ENCODE measurements around the gene TRAPPC2. TPM values are rescaled to one million over a fixed set of nuclear protein-coding genes. Genes with fewer than 3 reads are reported as not detected.

Gene TRAPPC2
- total RNA-seq, 1 experiment from 2014 or later, result 10.2 TPM

GRCh38 chrX:13669246-13669737 is 65.1 kb downstream of the TRAPPC2 start (continued):
- TF ChIP-seq, protein P1, sequence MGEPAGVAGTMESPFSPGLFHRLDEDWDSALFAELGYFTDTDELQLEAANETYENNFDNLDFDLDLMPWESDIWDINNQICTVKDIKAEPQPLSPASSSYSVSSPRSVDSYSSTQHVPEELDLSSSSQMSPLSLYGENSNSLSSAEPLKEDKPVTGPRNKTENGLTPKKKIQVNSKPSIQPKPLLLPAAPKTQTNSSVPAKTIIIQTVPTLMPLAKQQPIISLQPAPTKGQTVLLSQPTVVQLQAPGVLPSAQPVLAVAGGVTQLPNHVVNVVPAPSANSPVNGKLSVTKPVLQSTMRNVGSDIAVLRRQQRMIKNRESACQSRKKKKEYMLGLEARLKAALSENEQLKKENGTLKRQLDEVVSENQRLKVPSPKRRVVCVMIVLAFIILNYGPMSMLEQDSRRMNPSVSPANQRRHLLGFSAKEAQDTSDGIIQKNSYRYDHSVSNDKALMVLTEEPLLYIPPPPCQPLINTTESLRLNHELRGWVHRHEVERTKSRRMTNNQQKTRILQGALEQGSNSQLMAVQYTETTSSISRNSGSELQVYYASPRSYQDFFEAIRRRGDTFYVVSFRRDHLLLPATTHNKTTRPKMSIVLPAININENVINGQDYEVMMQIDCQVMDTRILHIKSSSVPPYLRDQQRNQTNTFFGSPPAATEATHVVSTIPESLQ (CRISPR knock-in tag; IDR thresholded peaks at IDR 0.05), result no peak
- no peak for TF ChIP-seq TEAD1 (CRISPR knock-in tag; IDR thresholded peaks at IDR 0.05)
- no peak for TF ChIP-seq ZNF416 (CRISPR knock-in tag; IDR thresholded peaks at IDR 0.05)
- TF ChIP-seq, protein P2, sequence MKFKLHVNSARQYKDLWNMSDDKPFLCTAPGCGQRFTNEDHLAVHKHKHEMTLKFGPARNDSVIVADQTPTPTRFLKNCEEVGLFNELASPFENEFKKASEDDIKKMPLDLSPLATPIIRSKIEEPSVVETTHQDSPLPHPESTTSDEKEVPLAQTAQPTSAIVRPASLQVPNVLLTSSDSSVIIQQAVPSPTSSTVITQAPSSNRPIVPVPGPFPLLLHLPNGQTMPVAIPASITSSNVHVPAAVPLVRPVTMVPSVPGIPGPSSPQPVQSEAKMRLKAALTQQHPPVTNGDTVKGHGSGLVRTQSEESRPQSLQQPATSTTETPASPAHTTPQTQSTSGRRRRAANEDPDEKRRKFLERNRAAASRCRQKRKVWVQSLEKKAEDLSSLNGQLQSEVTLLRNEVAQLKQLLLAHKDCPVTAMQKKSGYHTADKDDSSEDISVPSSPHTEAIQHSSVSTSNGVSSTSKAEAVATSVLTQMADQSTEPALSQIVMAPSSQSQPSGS (CRISPR knock-in tag; IDR thresholded peaks at IDR 0.05; ENCODE audit: borderline replicate concordance, low read depth), result no peak
- no peak for TF ChIP-seq ZNF425 (CRISPR knock-in tag; conservative IDR thresholded peaks at IDR 0.05)
- TF ChIP-seq NFE2L1 (CRISPR knock-in tag; IDR thresholded peaks at IDR 0.05), result no peak
- no peak for TF ChIP-seq ATF3 (CRISPR knock-in tag; conservative IDR thresholded peaks at IDR 0.05)

DNA sequence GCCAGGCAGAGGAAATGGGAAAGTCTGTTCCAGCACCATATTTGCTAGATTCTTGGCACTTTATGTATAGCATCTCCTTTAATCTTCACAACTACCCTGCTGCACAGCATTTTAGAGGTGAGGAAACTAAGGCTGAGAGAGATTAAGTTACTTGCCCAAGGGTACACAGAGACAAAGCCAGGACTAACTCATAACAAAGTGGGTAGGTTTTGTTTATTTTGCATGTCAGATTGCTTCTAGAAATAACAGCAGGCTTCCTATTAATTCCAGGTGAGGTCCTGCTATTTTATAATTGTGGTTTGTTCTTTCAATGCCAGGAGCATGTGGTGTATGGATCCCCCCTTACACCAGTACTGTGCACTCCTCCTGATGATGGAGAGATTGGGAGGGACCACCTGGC is 66.5 kb downstream of the TRAPPC2 start:
- Mint-ChIP-seq H3K36me3 (peaks cover 2% of the 10 kb centered on the region; the same call in 1 of the 2 replicates), H3K27ac (no peak overlapping the region), H3K4me3 (no peak overlapping the region), H3K4me1 (no peaks in the 10 kb centered on the region), H3K9me3 (no peaks in the 10 kb centered on the region), H3K27me3 (ENCODE audit: low read depth) (0 out of 2 replicates have a peak, but pooled peaks cover under 1% of the 10 kb centered on the region)
- DNase-seq (ENCODE audit: low spot score) (no peak), ATAC-seq (no peak)
- ChIA-PET POLR2A (no interaction called here), CTCF (no interaction called here)
- no peak for TF ChIP-seq MXD4 (CRISPR knock-in tag; IDR thresholded peaks at IDR 0.05; ENCODE audit: borderline replicate concordance)

DNA sequence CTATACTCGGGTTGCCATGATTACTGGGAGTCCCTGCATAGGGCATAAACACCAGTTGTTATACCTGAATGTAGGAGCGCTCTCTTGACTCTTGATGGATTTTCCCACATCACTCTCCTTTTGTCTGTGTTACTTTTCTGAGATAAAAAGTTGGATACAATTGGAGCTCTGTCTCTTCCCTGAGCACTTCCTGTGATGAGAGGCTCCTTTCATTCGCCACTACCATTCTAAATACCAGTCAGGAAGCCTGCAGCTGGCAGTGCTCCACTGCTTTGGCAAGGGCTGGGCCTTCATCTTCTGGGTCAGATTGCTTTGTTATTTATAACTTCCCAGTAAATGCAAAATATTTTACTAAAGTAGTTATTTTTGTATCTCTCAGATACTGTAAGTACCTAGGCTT is 67.6 kb downstream of the TRAPPC2 start:
- H3K4me3 Mint-ChIP-seq, result no peak overlapping the region
- DNase-seq (ENCODE audit: low spot score), result no peak
- H3K27ac Mint-ChIP-seq, result no peak overlapping the region
- H3K27me3 Mint-ChIP-seq (ENCODE audit: low read depth), result no peaks in the 10 kb centered on the region
- ChIA-PET CTCF (no interaction called here), POLR2A (interaction anchor here (0.5 kb wide), 1 partner anchor 271 kb away, joined by 3 read pairs; no protein-coding TSS in a partner anchor)
- ATAC-seq, result no peak
- no peaks in the 10 kb centered on the region for H3K9me3 Mint-ChIP-seq
- H3K4me1 Mint-ChIP-seq, result no peaks in the 10 kb centered on the region
- TF ChIP-seq SOX15 (CRISPR knock-in tag; IDR thresholded peaks at IDR 0.05), result no peak
- TF ChIP-seq ZNF232 (CRISPR knock-in tag; IDR thresholded peaks at IDR 0.05), result no peak
- TF ChIP-seq NR1H2 (CRISPR knock-in tag; IDR thresholded peaks at IDR 0.05), result no peak
- TF ChIP-seq JAZF1 (CRISPR knock-in tag; IDR thresholded peaks at IDR 0.05), result no peak
- no peak for TF ChIP-seq USF1 (CRISPR knock-in tag; IDR thresholded peaks at IDR 0.05)
- TF ChIP-seq, protein P3, sequence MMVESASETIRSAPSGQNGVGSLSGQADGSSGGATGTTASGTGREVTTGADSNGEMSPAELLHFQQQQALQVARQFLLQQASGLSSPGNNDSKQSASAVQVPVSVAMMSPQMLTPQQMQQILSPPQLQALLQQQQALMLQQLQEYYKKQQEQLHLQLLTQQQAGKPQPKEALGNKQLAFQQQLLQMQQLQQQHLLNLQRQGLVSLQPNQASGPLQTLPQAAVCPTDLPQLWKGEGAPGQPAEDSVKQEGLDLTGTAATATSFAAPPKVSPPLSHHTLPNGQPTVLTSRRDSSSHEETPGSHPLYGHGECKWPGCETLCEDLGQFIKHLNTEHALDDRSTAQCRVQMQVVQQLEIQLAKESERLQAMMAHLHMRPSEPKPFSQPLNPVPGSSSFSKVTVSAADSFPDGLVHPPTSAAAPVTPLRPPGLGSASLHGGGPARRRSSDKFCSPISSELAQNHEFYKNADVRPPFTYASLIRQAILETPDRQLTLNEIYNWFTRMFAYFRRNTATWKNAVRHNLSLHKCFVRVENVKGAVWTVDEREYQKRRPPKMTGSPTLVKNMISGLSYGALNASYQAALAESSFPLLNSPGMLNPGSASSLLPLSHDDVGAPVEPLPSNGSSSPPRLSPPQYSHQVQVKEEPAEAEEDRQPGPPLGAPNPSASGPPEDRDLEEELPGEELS (CRISPR knock-in tag; IDR thresholded peaks at IDR 0.05), result no peak
- no peak for TF ChIP-seq RELA (CRISPR knock-in tag; IDR thresholded peaks at IDR 0.05; ENCODE audit: borderline replicate concordance)
- no peak for TF ChIP-seq CREB1 (CRISPR knock-in tag; IDR thresholded peaks at IDR 0.05)
- TF ChIP-seq, protein P4, sequence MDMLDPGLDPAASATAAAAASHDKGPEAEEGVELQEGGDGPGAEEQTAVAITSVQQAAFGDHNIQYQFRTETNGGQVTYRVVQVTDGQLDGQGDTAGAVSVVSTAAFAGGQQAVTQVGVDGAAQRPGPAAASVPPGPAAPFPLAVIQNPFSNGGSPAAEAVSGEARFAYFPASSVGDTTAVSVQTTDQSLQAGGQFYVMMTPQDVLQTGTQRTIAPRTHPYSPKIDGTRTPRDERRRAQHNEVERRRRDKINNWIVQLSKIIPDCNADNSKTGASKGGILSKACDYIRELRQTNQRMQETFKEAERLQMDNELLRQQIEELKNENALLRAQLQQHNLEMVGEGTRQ (CRISPR knock-in tag; IDR thresholded peaks at IDR 0.05), result no peak
- no peak for TF ChIP-seq SP1 (CRISPR knock-in tag; conservative IDR thresholded peaks at IDR 0.05)
- no peak for TF ChIP-seq HMGA2 (CRISPR knock-in tag; IDR thresholded peaks at IDR 0.05)
- TF ChIP-seq NFATC4 (CRISPR knock-in tag; IDR thresholded peaks at IDR 0.05), result no peak
- TF ChIP-seq, protein P5, sequence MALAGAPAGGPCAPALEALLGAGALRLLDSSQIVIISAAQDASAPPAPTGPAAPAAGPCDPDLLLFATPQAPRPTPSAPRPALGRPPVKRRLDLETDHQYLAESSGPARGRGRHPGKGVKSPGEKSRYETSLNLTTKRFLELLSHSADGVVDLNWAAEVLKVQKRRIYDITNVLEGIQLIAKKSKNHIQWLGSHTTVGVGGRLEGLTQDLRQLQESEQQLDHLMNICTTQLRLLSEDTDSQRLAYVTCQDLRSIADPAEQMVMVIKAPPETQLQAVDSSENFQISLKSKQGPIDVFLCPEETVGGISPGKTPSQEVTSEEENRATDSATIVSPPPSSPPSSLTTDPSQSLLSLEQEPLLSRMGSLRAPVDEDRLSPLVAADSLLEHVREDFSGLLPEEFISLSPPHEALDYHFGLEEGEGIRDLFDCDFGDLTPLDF (CRISPR knock-in tag; IDR thresholded peaks at IDR 0.05), result no peak
- TF ChIP-seq, protein P6, sequence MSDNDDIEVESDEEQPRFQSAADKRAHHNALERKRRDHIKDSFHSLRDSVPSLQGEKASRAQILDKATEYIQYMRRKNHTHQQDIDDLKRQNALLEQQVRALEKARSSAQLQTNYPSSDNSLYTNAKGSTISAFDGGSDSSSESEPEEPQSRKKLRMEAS (CRISPR knock-in tag; IDR thresholded peaks at IDR 0.05), result no peak
- no peak for TF ChIP-seq TP53 (CRISPR knock-in tag; IDR thresholded peaks at IDR 0.05)
- TF ChIP-seq CBFB (CRISPR knock-in tag; IDR thresholded peaks at IDR 0.05; ENCODE audit: low read depth), result no peak
- H3K36me3 Mint-ChIP-seq, result peaks cover 6% of the 10 kb centered on the region; the same call in 1 of the 2 replicates

Measured in WTC11 (cell line).